Smooth muscle cell (in vitro differentiated cells): ENCODE results near the gene ERICH2. TPM values are rescaled to one million over a fixed set of nuclear protein-coding genes. Genes with fewer than 3 reads are reported as not detected.
A peak's percentile ranks its signal among the peaks of the same experiment; 100 is the strongest.

Experiments
- DNase-seq: peaks from one replicate; lab custom pipeline; 2025; ENCODE audit not compliant: unreplicated experiment; lab: John Stamatoyannopoulos, UW
- H2AFZ ChIP-seq: fragments of 200-600 bp; sonication (generic); 2 replicates; pipeline ENCODE4 v1.6.0; 2016; ENCODE audit warnings: antibody characterized with exemption, low read depth, mild to moderate bottlenecking
- H3F3A ChIP-seq: fragments of 200-600 bp; sonication (generic); 2 replicates; pipeline ENCODE4 v1.6.0; 2017; ENCODE audit warnings: antibody characterized with exemption, low read depth
- H3K27ac ChIP-seq: fragments of 200-600 bp; sonication (generic); 2 replicates; pipeline ENCODE4 v1.5.1; 2016; ENCODE audit warnings: low read depth, mild to moderate bottlenecking
- H3K27me3 ChIP-seq: fragments of 200-600 bp; sonication (generic); 2 replicates; pipeline ENCODE4 v1.6.1; 2016; ENCODE audit warnings: low read depth, mild to moderate bottlenecking
- H3K36me3 ChIP-seq: fragments of 200-600 bp; sonication (generic); 2 replicates; pipeline ENCODE4 v1.5.1; 2016; ENCODE audit warnings: low read depth
- H3K4me1 ChIP-seq: fragments of 200-600 bp; sonication (generic); 2 replicates; pipeline ENCODE4 v1.5.1; 2016; ENCODE audit warnings: low read depth
- H3K4me2 ChIP-seq: fragments of 200-600 bp; sonication (generic); 2 replicates; pipeline ENCODE4 v1.6.0; 2016; ENCODE audit warnings: mild to moderate bottlenecking
- H3K4me3 ChIP-seq: fragments of 200-600 bp; sonication (generic); 2 replicates; pipeline ENCODE4 v1.5.1; 2016; ENCODE audit warnings: mild to moderate bottlenecking
- H3K79me2 ChIP-seq: fragments of 200-600 bp; sonication (generic); 2 replicates; pipeline ENCODE4 v1.6.0; 2016; ENCODE audit warnings: low read depth, mild to moderate bottlenecking
- H3K9ac ChIP-seq: fragments of 200-600 bp; sonication (generic); 2 replicates; pipeline ENCODE4 v1.6.0; 2016; ENCODE audit warnings: low read depth
- H3K9me3 ChIP-seq: fragments of 200-600 bp; sonication (generic); replicated peaks from 2 replicates; pipeline ENCODE4 v1.5.1; 2016; ENCODE audit warnings: low read depth
- H4K20me1 ChIP-seq: fragments of 200-600 bp; sonication (generic); 2 replicates; pipeline ENCODE4 v1.6.0; 2016; ENCODE audit warnings: low read depth
- WGBS: methylation state at CpG from one replicate; pipeline ENCODE4 v1.1.7; 2016; ENCODE audit warnings: low lambda C conversion rate; 5-methylcytosine and 5-hydroxymethylcytosine counted together
- polyA plus RNA-seq: library from polyadenylated mRNA; unstranded; fragments of >200 nt; fragmentation: Nextera tagmentation; extraction: Ambion mirVana; gene quantifications from 2 replicates; pipeline ENCODE4 v1.2.1, GENCODE V29; 2016
- total RNA-seq: library from RNA; depleted of rRNA; stranded (reverse); fragments of >200 nt; gene quantifications from 2 replicates; pipeline ENCODE4 v1.2.3, GENCODE V29; 2014
- TF ChIP-seq, protein P1 (sequence below): fragments of 200-600 bp; sonication (generic); IDR thresholded peaks from 2 replicates; pipeline ENCODE4 v1.5.1; 2017; ENCODE audit warnings: borderline replicate concordance, mild to moderate bottlenecking, antibody characterized with exemption; ENCODE audit not compliant: insufficient read depth, poor library complexity, severe bottlenecking

The ERICH2 gene
- total and polyA plus RNA-seq, 2 experiments from 2014 or later = 1.3 TPM; not detected in 1

DNA sequence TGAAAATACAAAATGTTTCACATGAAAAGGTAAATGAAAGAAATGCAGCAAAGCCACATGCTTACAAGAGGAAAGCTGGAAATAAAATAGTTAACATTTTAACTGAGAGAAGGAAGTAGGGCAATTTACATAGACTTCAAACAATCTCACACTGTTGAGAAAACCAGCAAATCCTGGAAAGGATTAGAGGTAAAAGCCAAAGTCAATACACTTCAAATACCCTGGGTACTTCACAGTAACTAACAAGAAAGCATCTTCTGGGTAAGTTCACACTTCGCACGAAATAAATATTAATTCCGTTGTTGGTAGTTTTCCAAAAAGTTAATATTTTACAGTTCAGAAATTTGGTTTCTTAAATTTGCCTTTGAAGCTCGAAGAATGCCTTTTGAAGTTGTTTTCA lies 3.5 kb upstream of the ERICH2 start:
- Histone ChIP-seq H3K9ac (no peak overlapping the region), H3K27ac (no peak overlapping the region), H3K36me3 (no peaks in the 10 kb centered on the region), H4K20me1 (no peaks in the 10 kb centered on the region), H3K4me1 (peaks cover 22% of the 10 kb centered on the region), H2AFZ (no peak overlapping the region), H3K27me3 (no peaks in the 10 kb centered on the region), H3K9me3 (no peaks in the 10 kb centered on the region), H3F3A (no peaks in the 10 kb centered on the region), H3K4me3 (no peak overlapping the region), H3K4me2 (no peak overlapping the region), H3K79me2 (no peaks in the 10 kb centered on the region)
- DNase-seq = no peak
- TF ChIP-seq, protein P1, sequence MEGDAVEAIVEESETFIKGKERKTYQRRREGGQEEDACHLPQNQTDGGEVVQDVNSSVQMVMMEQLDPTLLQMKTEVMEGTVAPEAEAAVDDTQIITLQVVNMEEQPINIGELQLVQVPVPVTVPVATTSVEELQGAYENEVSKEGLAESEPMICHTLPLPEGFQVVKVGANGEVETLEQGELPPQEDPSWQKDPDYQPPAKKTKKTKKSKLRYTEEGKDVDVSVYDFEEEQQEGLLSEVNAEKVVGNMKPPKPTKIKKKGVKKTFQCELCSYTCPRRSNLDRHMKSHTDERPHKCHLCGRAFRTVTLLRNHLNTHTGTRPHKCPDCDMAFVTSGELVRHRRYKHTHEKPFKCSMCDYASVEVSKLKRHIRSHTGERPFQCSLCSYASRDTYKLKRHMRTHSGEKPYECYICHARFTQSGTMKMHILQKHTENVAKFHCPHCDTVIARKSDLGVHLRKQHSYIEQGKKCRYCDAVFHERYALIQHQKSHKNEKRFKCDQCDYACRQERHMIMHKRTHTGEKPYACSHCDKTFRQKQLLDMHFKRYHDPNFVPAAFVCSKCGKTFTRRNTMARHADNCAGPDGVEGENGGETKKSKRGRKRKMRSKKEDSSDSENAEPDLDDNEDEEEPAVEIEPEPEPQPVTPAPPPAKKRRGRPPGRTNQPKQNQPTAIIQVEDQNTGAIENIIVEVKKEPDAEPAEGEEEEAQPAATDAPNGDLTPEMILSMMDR = no peak
- 41% methylated on average over 4 of the region's 4 CpGs for WGBS

- peak; percentile 58 for DNase-seq
- Histone ChIP-seq H4K20me1 (no peaks in the 10 kb centered on the region), H3K4me2 (peak overlapping the region; percentile 85), H3K4me1 (peaks cover 16% of the 10 kb centered on the region), H3K9ac (peak overlapping the region; percentile 62), H3F3A (no peaks in the 10 kb centered on the region), H2AFZ (peak overlapping the region; percentile 96), H3K27me3 (peaks cover 6% of the 10 kb centered on the region), H3K9me3 (no peaks in the 10 kb centered on the region), H3K79me2 (no peaks in the 10 kb centered on the region), H3K4me3 (peak overlapping the region; percentile 60), H3K36me3 (no peaks in the 10 kb centered on the region), H3K27ac (peak overlapping the region; percentile 6)
- under 1% methylated on average over 31 of the region's 82 CpGs for WGBS
- TF ChIP-seq, protein P1 = no peak
Observed at GRCh38 chr2:170770606-170771420, 635 bp downstream of the ERICH2 start.

DNA sequence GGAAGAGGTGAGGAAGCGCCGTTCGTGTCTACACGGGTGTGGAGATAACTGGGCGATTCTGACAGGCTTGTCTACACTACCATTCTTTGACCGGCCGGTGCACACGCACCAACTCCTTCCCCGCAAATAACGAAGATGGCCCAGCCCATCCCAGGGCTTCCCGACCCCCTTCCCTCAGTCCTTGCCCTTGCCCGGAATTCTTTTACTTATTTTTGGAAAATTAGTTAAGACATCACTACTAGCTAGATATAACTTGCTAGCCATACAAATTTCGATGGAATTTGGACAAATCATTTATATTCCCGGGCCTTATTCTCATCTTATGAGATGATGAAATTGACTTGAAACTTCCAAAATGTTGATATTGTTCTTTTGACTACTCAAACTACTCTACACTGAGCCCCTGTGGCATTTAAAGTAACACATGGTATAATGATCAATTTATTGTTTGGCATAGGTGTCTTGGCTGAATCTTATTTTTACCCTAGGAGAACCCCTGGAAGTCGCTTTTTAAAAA lies 1.3 kb downstream of the ERICH2 start:
- H3K4me3 ChIP-seq = peak overlapping the region; percentile 60
- H3K4me2 ChIP-seq = peak overlapping the region; percentile 85
- H3K9ac ChIP-seq = no peak overlapping the region
- H3K36me3 ChIP-seq = no peaks in the 10 kb centered on the region
- H3F3A ChIP-seq = no peaks in the 10 kb centered on the region
- TF ChIP-seq, protein P1 = no peak
- H2AFZ ChIP-seq = peak overlapping the region; percentile 96
- H3K27ac ChIP-seq = no peak overlapping the region
- peaks cover 7% of the 10 kb centered on the region for H3K27me3 ChIP-seq
- 7% methylated on average over 15 of the region's 15 CpGs for WGBS
- H3K9me3 ChIP-seq = no peaks in the 10 kb centered on the region
- no peaks in the 10 kb centered on the region for H4K20me1 ChIP-seq
- DNase-seq = no peak
- H3K79me2 ChIP-seq = no peaks in the 10 kb centered on the region
- H3K4me1 ChIP-seq = peaks cover 14% of the 10 kb centered on the region
